Nephron progenitor cell (in vitro differentiated cells): ENCODE data around the gene TLCD3B.

ENCODE experiments used
- DNase-seq: peaks from one replicate; pipeline ENCODE4 v3.0.0; 2021
- H3K27ac Mint-ChIP-seq: 2 replicates; pipeline ENCODE4 v1.8.0; 2021; ENCODE audit warnings: mild to moderate bottlenecking, moderate library complexity, mixed read lengths
- H3K27me3 Mint-ChIP-seq: 2 replicates; pipeline ENCODE4 v1.8.0; 2021; ENCODE audit warnings: mild to moderate bottlenecking, low read depth, mixed read lengths; ENCODE audit not compliant: poor library complexity
- H3K36me3 Mint-ChIP-seq: 2 replicates; pipeline ENCODE4 v1.8.0; 2021; ENCODE audit warnings: low read depth, mixed read lengths
- H3K4me1 Mint-ChIP-seq: 2 replicates; pipeline ENCODE4 v1.8.0; 2021; ENCODE audit warnings: mixed read lengths
- H3K4me3 Mint-ChIP-seq: 2 replicates; pipeline ENCODE4 v1.8.0; 2021; ENCODE audit warnings: mild to moderate bottlenecking, moderate library complexity, mixed read lengths
- H3K9me3 Mint-ChIP-seq: 2 replicates; pipeline ENCODE4 v1.8.0; 2021; ENCODE audit warnings: mild to moderate bottlenecking, moderate library complexity, mixed read lengths
- CTCF ChIP-seq: fragments of 200-600 bp; sonication (generic); IDR thresholded peaks from 2 replicates; pipeline ENCODE4 v1.5.0; 2021; ENCODE audit warnings: antibody characterized with exemption

TLCD3B gene

GRCh38 chr16:29990883-29991570 lies 40.0 kb downstream of the TLCD3B start:
- DNase-seq, result no peak
- Mint-ChIP-seq H3K36me3 (peaks cover 45% of the 10 kb centered on the region), H3K27ac (no peak overlapping the region), H3K27me3 (no peaks in the 10 kb centered on the region), H3K9me3 (no peaks in the 10 kb centered on the region), H3K4me1 (peaks cover 62% of the 10 kb centered on the region), H3K4me3 (no peak overlapping the region)
- TF ChIP-seq CTCF, result no peak

- H3K36me3 Mint-ChIP-seq, result peaks cover 51% of the 10 kb centered on the region
- peaks cover 58% of the 10 kb centered on the region for H3K4me1 Mint-ChIP-seq
- no peaks in the 10 kb centered on the region for H3K27me3 Mint-ChIP-seq
- H3K27ac Mint-ChIP-seq, result no peak overlapping the region
- no peak for TF ChIP-seq CTCF
- no peak for DNase-seq
- no peaks in the 10 kb centered on the region for H3K9me3 Mint-ChIP-seq
- H3K4me3 Mint-ChIP-seq, result no peak overlapping the region
Observed at GRCh38 chr16:29990034-29990433, 41.0 kb downstream of the TLCD3B start.

GRCh38 chr16:29989111-29989858 lies 41.8 kb downstream of the TLCD3B start:
- peaks cover 50% of the 10 kb centered on the region for H3K4me1 Mint-ChIP-seq
- no peaks in the 10 kb centered on the region for H3K27me3 Mint-ChIP-seq
- TF ChIP-seq CTCF, result no peak
- no peak for DNase-seq
- peaks cover 56% of the 10 kb centered on the region for H3K36me3 Mint-ChIP-seq
- no peak overlapping the region for H3K4me3 Mint-ChIP-seq
- peak overlapping the region; percentile 44 for H3K27ac Mint-ChIP-seq
- H3K9me3 Mint-ChIP-seq, result no peaks in the 10 kb centered on the region

- peaks cover 43% of the 10 kb centered on the region for H3K4me1 Mint-ChIP-seq
- no peak overlapping the region for H3K4me3 Mint-ChIP-seq
- peak overlapping the region; percentile 95 for H3K27ac Mint-ChIP-seq
Observed at GRCh38 chr16:29988346-29989075, 42.6 kb downstream of the TLCD3B start.

GRCh38 chr16:29987371-29988085 lies 43.5 kb downstream of the TLCD3B start:
- Mint-ChIP-seq H3K27ac (peak overlapping the region; percentile 95), H3K27me3 (no peaks in the 10 kb centered on the region), H3K9me3 (no peaks in the 10 kb centered on the region), H3K4me1 (peaks cover 40% of the 10 kb centered on the region), H3K36me3 (peaks cover 60% of the 10 kb centered on the region), H3K4me3 (peak overlapping the region; percentile 9)
- DNase-seq, result no peak
- TF ChIP-seq CTCF, result no peak

More at GRCh38 chr16:29988346-29989075, 42.6 kb downstream of the TLCD3B start:
- no peak for TF ChIP-seq CTCF
- DNase-seq, result no peak
- H3K36me3 Mint-ChIP-seq, result peaks cover 58% of the 10 kb centered on the region
- no peaks in the 10 kb centered on the region for H3K9me3 Mint-ChIP-seq
- H3K27me3 Mint-ChIP-seq, result no peaks in the 10 kb centered on the region
